ENCODE data around the gene ACTL9. TPM values are rescaled to one million over a fixed set of nuclear protein-coding genes. Genes with fewer than 3 reads are reported as not detected.

Gene ACTL9
- total RNA-seq, 2 donors from 2014 or later, result not detected

DNA sequence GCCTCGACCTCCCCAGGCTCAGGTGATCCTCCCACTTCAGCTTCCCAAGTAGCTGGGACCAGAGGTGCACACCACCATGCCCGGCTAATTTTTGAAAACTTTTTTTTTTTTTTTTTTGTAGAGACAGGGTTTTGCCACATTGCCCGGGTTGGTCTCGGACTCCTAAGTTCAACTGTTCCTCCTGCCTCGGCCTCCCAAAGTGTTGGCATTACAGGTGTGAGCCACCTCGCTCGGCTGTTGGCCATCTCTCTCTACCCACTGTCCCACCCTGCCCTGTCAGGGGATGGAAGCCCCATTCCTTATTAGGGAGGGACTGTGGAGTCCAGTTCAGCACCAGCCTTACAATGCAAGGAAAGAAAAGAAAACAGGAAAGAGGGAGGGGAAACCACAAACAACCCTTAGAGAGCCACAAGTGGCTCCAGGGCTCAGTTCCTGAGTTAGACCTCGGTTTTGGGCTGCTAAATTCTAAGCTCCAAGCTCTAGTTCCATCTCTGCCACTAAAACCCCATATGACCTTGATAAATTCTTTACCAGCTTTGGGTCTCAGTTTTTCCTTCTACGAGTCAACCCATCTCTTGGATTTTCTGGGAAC is 31.7 kb downstream of the ACTL9 start:
- Histone ChIP-seq H3K4me1 (no peaks in the 10 kb centered on the region), H3K4me3 (no peak overlapping the region), H3K27ac (no peak overlapping the region), H3K27me3 (no peaks in the 10 kb centered on the region), H3K9me3 (no peaks in the 10 kb centered on the region), H3K36me3 (replicated peaks in 1 of 2; ENCODE audit: insufficient read depth in 1 of 2, low read depth in 2 of 2) (no peaks in the 10 kb centered on the region)
- no peak for TF ChIP-seq POLR2A (IDR thresholded peaks at IDR 0.05)
- TF ChIP-seq, protein P1, sequence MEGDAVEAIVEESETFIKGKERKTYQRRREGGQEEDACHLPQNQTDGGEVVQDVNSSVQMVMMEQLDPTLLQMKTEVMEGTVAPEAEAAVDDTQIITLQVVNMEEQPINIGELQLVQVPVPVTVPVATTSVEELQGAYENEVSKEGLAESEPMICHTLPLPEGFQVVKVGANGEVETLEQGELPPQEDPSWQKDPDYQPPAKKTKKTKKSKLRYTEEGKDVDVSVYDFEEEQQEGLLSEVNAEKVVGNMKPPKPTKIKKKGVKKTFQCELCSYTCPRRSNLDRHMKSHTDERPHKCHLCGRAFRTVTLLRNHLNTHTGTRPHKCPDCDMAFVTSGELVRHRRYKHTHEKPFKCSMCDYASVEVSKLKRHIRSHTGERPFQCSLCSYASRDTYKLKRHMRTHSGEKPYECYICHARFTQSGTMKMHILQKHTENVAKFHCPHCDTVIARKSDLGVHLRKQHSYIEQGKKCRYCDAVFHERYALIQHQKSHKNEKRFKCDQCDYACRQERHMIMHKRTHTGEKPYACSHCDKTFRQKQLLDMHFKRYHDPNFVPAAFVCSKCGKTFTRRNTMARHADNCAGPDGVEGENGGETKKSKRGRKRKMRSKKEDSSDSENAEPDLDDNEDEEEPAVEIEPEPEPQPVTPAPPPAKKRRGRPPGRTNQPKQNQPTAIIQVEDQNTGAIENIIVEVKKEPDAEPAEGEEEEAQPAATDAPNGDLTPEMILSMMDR (IDR thresholded peaks at IDR 0.05), result no peak
- no peak for ATAC-seq
- no peak for DNase-seq
- 59 to 60% methylated on average over 9 of the region's 9 CpGs for WGBS, 2 donors
- intact Hi-C loops (cut with DNase I), result no loop called here

DNA sequence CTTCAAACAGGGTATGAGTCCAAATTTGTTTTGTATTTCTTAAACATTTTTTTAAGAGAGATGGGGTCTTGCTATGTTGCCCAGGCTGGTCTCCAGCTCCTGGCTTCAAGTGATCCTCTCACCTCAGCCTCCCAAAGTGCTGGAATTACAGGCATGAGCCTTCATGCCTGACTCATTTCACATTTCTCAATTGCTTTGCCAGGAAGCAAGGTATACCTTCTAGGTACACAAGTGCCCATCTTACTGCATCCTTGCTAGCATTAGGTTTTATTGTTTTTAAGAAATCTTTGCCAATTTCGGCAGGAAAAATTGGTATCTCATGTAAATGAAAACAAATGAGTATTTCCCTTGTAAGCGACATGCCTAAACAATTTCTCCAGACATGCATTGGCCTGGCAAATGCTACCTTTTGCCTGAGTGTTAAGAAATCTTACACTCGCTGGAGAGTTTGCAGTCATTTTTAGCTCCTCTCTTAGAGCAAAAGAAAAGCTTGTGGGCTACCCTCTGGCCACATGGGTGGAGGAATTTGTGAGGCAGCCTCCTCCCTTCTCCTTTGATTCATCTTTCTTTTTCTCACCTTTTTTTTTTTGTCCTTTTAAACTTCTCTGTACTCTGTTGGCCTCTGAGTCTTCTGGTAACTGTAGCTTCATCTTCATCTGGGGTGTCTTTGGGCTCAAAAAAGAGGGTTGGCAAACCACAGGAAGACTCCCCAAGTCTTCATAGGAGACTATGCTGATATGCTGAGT is 33.0 kb downstream of the ACTL9 start:
- Histone ChIP-seq H3K4me1 (no peaks in the 10 kb centered on the region), H3K4me3 (no peak overlapping the region), H3K9me3 (no peaks in the 10 kb centered on the region), H3K27me3 (no peaks in the 10 kb centered on the region), H3K27ac (no peak overlapping the region), H3K36me3 (replicated peaks in 1 of 2; ENCODE audit: insufficient read depth in 1 of 2, low read depth in 2 of 2) (no peaks in the 10 kb centered on the region)
- no peak for ATAC-seq
- no peak for DNase-seq
- TF ChIP-seq, protein P1 (IDR thresholded peaks at IDR 0.05), result no peak
- no peak for TF ChIP-seq POLR2A (IDR thresholded peaks at IDR 0.05)
- WGBS, 2 donors, result 38 to 50% methylated on average over 3 of the region's 3 CpGs
- intact Hi-C loops (cut with DNase I), result no loop called here

DNA sequence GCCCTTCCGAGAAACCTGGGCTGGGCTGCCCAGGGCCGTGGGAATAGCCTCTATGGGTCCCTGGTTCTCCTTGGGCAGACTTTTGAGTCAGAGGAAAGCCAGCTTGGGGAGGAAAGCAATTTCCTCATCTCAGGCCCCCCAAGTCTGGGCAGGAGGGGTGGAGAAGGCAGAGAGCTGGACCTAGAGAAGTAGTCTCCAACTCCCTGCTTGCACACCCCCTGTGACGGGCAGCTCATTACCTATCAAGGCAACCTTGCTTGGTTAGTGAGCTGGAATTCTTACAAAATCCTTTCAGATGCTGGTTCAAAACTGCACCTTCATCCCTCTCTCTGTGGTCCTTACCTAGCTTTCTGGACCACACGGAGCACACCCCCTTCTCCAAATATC is 33.9 kb downstream of the ACTL9 start:
- Histone ChIP-seq H3K27me3 (no peaks in the 10 kb centered on the region), H3K27ac (no peak overlapping the region), H3K4me1 (no peaks in the 10 kb centered on the region), H3K9me3 (no peaks in the 10 kb centered on the region), H3K4me3 (no peak overlapping the region), H3K36me3 (replicated peaks in 1 of 2; ENCODE audit: insufficient read depth in 1 of 2, low read depth in 2 of 2) (no peaks in the 10 kb centered on the region)
- WGBS, 2 donors, result 34 to 72% methylated on average over 2 to 4 of the region's 4 CpGs
- TF ChIP-seq POLR2A (IDR thresholded peaks at IDR 0.05), result no peak
- TF ChIP-seq, protein P1 (IDR thresholded peaks at IDR 0.05), result no peak
- intact Hi-C loops (cut with DNase I), result no loop called here
- no peak for ATAC-seq
- DNase-seq, result no peak

DNA sequence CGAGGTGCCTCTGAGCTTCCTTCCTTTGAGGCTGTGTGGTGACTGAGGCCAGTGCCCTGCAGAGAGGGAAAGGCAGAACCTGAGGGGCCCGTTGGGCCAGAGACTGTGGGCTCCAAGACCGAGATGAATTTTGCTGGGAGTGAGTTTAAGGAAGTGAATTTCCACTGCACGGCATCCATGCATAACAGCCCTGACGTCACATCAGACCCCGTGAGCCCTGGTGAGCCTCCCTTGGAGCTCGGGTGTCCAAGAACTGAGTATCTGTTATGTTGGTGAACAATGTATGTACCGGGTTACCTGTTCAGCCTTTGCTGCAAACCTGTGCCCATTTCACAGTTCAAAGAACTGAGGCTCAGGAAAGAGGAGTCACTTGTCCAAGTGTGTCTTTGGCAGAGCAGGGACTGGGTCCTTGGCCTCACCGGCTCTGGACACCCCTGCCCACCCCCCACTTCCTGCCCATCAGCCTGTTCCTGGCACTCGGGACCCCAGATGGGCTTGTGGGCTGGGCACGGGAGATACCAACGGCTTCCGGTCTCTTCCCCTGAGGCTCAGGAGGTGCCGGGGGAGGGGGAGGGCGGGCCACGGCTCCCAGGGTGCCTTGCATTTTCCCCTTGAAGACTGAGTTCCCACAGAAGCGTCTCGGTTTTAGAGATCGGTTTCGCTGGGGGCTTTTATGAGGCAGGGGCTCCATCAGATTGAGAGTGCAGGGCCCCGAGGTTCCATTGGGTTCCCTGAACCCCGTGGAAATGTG is 34.5 kb downstream of the ACTL9 start:
- intact Hi-C loops (cut with DNase I), result no loop called here
- Histone ChIP-seq H3K27me3 (no peaks in the 10 kb centered on the region), H3K9me3 (no peaks in the 10 kb centered on the region), H3K4me1 (no peaks in the 10 kb centered on the region), H3K36me3 (replicated peaks in 1 of 2; ENCODE audit: insufficient read depth in 1 of 2, low read depth in 2 of 2) (no peaks in the 10 kb centered on the region), H3K4me3 (no peak overlapping the region), H3K27ac (no peak overlapping the region)
- TF ChIP-seq, protein P1 (IDR thresholded peaks at IDR 0.05), result no peak
- no peak for TF ChIP-seq POLR2A (IDR thresholded peaks at IDR 0.05)
- ATAC-seq (no peak), DNase-seq (peak in 1 of 4 donors; percentile 31)
- 29 to 53% methylated on average over 5 to 22 of the region's 22 CpGs for whole genome bisulfite sequencing, 2 donors
